Fibroblast of skin of abdomen (primary cell): ENCODE data around the gene RNASEH1.
"Not testable (repeated sequence)": the region's sequence is repeated elsewhere in the genome, so short reads cannot be mapped to it uniquely, and the experiment has no call there.

Source experiments
- DNase-seq: peaks from one replicate; pipeline ENCODE4 v3.0.0-alpha.2; 2013

The RNASEH1 gene

DNA sequence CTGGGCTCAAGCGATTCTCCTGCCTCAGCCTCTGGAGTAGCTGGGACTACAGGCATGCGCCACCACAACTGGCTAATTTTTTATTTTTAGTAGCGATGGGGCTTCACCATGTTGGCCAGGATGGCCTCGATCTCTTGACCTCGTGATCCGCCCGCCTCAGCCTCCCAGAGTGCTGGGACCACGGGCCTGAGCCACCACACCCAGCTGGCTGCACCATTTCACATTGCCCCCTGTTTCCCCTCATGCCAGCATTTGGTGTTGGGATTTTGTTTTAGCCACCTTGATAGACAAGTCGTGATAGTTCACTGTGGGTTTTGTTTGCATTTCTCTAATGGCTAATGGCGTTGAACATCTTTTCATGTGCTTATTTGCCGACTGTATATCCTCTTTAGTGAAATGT, 31.0 kb upstream of the RNASEH1 start:
- DNase-seq, result no peak

DNA sequence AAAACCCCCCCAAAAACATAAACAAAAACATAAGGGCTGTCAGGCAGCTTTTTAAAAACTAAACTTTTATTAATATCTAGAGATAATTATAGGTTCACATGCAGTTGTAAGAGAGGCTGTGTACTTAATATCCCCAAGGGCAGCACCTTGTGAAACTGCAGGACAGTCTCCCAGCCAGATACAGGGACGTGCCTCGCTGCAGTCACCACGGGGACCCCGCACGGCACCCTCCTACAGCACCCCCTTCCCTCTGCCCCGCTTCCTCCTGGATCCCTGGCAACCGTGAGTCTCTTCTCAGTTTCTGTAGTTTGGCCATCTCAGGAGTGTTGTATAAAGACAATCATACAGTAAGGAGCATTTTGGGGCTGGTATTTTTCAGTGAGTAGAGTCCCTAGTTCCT, 30.0 kb upstream of the RNASEH1 start:
- no peak for DNase-seq

DNA sequence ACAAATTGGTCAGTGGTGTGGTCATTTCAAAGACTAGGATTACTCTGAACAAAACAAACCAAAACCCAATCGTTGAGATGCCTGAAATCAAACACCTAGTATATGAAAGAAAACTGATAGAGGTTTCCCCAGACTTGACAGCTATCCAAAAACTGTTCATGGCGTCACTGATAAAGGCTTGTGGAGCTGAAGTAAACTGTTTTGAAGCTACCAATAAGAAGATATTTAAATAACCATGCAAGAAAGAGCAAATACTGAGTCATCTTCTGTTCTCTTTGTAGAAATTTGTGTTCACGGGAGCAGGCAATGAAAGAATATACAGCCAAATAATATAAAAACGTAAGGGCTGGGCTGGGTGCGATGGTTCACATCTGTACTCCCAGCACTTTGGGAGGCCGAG, 29.3 kb upstream of the RNASEH1 start:
- DNase-seq, result no peak

DNA sequence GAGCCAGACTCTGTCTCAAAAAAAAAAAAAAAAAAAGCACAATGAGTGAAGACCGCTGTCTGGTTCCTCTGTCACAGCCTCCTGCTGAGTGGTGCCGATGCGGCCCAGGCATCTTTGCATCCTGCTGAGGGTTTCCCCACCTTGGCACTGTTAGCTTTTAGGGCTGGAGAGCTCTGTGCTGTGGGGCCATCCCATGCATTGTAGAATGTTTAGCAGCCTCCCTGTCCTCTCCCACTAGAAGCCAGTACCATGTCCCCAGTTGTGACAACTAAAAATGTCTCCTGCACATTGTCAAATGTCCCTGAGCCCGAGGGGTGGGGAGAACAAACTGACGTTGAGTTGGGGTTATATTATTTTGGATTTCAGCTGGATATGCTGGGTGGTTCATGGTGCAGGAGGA, 28.9 kb upstream of the RNASEH1 start:
- DNase-seq, result no peak

DNA sequence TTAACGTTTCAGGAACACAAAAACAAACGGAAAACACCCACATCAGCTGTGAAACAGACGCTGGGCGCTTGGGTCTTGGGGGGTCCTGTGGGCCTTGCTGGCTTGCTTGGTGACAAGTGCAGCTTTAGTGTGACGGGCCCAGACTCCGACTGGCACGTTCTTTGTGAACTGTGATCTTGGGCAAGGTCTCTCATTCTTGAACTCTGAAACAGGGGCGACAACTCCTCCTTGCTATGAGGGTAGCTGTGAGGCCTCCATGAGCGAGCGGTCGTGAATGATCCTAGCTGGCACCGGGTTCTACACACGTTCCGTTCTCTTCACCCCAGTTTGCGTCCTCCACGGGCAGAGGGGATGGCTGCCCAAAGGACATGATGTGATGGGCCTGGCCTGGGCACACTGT, 28.1 kb upstream of the RNASEH1 start:
- DNase-seq, result no peak

DNA sequence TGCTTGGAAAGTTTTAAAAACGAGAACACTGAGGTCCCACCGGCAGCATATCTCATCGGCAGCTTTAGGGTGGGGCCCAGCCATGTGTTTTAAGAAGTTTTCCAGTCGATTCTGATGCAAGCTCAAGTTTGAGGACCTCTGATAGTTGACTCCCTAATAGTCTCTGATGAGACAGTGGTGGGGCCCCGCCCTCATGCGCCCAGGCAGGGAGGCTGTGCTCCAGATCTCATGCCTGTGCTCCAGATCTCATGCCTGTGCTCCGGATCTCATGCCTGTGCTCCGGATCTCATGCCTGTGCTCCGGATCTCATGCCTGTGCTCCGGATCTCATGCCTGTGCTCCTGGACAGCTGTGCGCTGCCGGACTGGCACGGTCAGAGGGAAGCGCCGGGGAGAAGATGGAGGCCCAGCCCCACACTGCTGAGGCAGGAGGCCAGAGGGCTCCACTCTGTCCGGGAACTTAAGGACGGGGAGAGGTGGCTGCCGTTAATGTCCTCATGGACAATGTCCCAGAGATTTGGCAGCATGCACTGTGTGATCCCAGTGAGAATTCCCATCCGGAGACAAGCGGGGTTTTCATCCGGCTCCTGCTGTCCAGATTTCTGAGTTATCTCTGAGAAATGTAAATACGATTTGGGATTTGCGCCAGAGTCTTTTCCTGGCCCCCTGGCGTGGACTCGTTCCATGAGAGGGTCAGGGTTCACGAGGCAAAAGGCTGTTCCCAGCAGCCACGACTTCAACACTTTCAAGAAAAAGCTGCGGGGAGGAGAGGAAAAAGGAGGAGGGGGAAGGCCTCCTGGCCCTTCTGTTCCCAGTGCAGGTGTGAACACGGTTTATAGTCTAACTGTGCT, 27.4 kb upstream of the RNASEH1 start:
- DNase-seq, result peak; percentile 44

DNA sequence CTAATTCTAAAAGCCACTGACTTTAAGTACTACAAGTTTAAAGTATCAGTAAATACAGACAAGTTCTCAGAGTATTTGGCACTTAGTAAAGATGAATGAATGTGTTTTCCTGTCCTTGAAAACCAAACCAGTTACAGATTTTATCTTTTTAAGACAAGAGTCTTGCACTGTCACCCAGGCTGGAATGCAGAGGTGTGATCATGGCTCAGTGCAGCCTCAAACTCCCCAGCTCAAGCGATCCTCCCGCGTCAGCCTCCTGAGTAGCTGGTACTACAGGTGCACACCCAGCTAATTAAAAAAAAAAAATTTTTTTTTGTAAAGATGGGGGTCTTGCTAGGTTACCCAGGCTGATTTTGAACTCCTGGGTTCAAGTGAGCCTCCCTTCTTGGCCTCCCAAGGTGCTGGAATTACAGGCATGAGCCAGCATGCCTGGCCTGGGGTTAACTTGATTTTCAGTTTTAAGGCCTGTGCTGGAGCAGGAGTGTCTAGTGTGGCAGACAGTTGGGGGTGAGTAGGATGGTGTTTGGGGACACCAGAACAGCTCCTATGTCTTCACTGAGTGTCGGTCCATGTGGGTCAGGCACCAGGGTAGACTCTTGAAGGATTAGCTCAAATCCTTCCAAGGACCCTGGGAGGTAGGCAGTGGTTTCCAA, 26.6 kb upstream of the RNASEH1 start:
- DNase-seq, result no peak

DNA sequence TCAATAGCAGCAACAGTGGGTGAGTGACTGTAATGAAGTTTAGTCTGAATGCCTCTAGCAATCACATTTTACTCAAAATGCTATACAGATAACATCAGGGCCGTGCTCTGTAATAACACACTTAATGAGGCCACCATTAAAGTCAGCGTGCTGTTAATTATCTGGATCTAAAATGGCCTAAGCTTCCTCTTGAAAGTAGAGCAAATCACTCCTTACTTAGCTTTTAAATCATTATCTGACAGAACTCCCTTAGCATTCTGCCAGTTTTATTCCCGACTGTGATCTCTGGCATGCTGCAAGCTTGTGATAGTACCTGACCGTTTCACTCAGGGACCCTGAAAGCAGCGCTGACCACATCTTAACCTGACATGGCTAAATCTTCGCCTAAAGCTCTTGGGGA, 25.9 kb upstream of the RNASEH1 start:
- DNase-seq, result no peak

DNA sequence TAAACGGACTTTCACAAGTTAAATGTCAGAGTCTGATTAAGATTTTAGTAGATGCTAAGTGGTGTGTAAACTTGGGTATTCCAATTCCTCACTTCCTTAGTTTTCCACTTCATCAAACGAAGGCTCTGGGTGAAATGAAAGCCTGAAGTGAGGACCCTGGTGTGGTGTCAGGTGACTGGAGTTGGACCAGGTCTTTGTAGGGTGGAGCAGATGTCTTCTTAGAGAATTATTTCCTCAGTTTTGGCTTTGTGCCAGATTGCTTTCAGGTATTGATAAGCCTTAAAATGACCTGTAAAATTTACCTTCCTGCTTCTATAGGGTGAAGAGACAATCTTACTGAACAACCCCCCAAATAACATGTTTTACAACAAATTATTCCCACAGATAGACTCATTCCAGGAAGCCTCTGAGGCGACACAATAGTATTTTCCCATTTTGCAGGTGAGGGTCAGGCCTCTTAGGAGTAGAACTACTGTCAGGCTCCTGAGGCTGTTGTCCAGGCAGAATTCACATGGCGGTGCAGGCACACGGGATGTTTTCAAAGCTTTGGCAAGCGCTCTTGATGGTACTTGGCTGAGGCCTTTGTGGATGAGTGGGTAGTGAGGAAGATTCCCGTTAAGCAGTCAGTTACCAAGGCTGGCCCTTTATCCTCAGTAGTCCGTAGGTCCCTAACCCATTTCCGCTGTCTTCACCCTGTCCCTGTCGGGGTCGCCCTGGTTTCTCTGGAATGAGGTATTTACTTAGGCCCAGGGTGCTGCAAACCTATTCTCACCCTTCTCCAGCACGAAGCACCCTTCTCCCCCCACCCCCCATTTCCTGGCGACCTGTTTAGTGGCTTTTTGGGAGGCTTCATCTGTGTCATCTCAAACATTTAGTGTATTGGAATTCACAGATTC, 23.5 kb upstream of the RNASEH1 start:
- DNase-seq, result no peak

DNA sequence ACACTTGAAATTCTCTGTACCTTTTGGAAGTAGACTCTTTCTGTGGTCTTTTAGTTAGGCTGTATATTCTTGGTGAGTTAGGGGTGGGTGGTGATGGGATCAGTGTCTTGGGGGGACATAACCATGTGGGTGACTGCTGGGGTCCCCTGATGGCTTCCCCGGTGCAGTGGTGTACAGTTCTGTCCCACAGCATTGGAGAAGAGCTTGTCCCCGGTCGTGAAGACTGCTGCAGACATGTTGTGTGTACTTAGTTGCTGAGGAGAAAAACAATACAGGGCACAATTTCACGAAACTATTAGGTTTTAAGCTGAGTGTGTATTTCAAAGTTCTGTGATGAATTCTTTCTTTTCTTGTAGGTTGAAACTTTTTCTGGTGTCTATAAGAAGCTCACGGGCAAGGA, 22.3 kb upstream of the RNASEH1 start:
- DNase-seq, result no peak

DNA sequence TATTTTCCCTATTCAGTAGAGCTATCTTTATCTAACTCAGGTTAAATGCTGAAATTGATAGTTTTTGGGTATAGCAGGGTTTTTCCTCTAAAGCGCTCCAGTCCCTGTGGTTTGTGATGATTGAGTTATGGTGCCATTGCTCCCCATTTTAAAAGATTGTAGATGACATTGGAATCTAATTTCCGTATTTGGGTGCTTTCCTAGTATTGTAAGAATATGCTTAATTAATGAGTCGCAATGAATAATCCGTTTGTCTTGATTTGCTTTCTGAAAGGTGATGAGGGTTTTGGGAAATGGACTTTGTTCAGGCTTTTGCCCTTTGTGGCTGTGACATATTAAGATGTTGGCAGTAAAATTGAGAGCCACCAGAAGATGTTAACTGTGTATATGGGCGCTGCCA, 20.9 kb upstream of the RNASEH1 start:
- DNase-seq, result no peak

DNA sequence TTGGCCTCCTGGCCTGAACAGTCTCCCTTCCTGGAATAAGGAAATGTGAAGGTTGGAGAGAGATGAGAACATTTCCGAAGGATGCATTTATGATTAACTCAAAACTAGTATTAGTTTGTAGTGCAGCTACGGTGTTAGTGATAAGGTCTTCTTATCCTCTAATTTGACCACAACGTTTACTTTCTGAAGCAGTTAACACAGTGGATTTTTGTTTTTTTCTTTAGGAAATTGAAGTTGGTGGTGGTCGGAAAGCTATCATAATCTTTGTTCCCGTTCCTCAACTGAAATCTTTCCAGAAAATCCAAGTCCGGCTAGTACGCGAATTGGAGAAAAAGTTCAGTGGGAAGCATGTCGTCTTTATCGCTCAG, 18.1 kb upstream of the RNASEH1 start:
- not testable (repeated sequence) for DNase-seq

DNA sequence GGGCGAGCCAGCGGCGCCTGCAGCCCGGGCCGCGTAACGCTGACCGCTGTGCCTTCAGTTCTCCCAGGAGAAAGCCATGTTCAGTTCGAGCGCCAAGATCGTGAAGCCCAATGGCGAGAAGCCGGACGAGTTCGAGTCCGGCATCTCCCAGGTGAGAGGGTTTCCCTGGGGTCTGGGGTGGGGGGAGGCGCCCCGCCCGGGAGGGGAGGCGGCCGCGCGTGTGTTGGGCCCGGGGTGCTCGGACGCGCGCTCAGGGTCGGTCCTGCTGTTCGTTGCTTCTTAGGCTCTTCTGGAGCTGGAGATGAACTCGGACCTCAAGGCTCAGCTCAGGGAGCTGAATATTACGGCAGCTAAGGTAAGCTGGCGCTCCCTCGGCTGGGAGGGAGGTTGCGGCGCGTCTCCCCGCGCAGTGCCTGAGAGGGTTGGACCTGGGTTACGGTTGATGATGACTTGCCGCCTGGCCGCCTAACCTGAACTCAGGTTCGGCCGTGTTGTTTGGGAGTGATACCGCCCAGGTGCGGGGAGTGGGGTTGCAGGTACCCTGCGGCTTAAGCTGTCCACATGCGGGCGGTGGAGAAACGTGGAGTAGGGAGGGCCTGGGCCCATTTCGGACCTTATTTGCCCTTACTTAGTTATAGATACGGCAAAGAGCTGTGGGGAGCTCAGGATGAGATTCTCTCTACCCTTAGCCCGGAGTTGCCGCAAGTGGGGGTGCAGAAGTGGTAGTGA, 17.6 kb upstream of the RNASEH1 start:
- DNase-seq, result no peak

DNA sequence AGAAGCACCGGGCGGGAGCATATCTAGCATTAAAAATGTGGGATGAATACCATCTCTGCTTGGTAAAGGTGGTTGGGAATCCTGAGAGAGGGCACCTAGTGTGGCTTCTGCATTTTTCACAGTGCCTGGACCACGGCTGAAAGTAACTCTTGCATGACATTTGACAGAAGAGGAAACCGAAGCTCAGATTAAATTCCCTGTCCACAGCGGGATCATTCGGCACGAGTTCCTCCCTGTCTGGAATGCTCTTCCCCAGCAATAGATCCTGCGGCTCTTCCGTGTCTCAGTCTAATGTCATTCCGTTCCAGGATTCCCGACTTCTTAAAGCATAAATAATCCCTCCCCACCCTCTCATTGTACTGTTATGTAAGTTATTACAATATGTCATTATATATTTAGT, 16.0 kb upstream of the RNASEH1 start:
- DNase-seq, result no peak

DNA sequence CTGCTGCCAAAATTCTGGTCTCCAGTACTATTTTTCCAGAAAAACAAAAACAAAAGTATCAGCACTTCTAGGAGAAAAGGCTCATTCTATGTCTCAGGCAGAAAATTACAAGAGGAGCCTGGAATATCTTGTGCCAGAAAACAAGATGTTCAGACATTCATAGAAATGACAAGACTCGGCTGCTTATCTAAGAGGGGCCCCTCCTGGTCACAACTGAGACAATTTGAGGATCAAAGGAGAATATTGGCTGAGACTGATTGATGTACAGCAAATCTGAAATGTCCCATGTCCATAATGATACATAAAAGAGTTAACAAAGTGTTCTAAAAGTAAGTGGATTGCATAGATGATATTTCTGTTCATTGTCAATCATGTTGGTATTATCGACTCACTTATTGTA, 14.5 kb upstream of the RNASEH1 start:
- no peak for DNase-seq

DNA sequence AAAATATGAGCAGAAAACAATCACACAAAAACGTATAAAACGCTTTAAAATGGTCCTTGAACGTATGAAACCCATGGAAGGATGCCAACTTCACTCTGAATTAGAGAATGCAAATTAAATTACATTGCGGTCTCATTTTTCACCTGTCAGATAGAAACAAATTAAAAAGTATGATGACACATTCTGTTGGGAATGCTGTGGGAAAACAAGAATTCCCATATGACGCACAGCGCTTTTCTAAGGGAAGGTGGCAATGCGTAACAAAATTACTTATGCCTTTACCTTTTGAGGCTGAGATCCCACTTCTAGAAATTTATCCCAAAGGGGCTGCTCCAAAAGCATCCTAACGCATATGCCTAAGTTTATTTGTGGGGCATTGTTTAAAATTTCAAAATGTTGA, 13.2 kb upstream of the RNASEH1 start:
- no peak for DNase-seq

DNA sequence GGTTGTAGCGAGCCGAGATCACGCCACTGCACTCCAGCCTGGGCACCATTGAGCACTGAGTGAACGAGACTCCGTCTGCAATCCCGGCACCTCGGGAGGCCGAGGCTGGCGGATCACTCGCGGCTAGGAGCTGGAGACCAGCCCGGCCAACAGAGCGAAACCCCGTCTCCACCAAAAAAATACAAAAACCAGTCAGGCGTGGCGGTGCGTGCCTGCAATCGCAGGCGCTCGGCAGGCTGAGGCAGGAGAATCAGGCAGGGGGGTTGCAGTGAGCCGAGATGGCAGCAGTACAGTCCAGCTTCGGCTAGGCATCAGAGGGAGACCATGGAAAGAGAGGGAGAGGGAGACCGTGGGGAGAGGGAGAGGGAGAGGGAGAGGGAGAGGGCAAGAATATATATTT, 11.5 kb upstream of the RNASEH1 start:
- not testable (repeated sequence) for DNase-seq

DNA sequence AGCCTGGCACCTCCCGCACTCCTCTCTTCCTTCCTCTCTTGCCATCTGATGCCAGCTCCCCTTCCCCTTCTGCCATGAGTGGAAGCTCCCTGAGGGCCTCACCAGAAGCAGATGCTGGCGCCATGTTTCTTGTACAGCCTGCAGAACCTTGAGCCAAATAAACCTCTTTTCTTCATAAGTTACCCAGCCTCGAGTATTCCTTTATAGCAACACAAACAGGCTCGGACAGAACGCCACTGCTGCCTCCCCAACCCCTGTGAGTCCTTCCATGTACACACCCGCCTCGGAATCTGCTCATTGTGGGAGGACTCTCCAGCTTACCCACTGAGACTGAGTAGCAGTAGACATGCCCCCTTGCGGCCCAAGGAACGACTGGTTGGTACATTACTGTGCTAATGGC, 8.7 kb upstream of the RNASEH1 start:
- no peak for DNase-seq

DNA sequence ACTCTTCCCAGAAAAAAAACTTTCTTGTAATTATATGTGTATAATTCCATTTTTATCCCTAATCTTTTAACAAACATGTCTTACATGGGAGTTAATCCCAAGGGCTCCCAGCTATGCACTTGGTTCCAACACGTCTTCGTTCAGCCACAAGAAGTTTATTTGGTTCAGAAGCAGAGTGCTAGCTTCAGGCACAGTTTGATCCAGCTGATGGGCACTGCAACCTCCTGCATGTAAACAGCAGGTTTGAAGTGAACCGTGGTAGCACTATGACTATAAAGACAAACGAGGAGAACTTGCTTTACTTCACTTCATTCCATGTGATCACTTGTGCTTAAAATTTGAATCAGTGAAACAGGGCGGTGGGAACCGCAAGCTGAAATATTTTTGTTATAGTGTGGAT, 7.0 kb upstream of the RNASEH1 start:
- DNase-seq, result no peak

DNA sequence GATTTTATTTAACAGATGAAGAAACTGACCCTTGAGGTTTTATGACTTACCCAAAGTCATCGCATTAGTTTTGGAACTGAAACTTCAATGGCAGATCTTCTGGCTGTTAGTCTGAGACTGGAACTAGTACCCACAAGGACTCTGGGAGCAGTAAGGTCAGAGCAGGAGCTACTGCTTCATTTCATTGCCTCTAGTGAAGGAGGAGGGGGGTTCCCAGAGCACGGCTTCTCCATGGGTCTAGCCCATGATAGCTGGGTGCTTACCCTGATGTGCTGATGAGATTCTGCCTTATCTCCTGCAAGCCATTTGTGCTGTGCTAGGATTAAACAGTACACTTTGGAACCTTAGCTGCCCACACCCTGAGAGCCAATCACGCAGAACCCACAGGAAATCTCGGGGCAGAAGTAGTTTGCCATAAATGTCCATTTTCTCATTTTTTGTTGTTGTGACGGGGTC, 5.4 kb upstream of the RNASEH1 start:
- DNase-seq, result no peak

DNA sequence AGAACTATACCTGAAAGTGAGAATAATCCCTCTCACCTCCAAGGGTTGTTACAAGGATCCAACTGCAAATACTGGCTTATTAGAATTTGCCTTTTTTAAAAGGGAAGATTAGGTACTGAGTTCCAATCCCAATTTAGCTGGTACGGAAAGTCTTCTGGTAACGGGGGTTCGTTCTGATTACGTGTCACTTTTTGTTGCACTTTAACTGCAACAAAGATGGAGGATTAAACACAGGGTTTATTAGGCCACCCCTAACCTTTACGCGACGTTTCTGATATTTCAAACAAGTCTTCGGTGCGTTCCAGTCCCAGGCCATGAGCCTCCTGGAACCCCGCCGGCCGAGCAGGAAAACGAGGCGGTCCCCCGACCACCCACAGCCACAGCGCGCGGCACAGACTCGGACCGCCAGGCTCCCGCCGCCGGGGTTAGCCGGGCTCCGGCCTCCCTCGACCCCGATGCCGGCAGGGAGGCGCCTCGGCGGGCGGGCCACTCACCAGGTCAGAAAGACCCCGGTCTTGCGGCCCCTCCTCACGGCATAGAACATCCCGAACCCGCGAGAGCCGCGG, 411 bp downstream of the RNASEH1 start:
- DNase-seq, result no peak

DNA sequence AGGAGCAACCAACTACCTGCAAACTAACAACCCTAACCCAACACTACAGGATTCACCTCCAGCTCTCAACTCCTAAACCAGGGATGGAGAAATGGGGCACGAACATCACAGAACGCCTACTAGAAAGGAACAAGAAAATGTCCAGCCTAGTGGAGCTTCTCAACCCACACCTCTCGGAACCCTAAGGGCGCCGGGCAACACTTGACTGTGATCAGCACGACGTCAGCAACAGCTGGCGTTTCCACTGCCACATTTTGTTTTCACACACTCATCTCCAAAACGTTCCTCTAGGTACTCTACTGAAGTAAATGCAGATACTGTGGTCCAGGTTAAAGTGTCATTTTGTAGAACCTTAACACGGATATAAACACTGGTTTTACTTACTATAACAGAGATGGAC, 4.2 kb downstream of the RNASEH1 start:
- DNase-seq, result no peak
